Dermis blood vessel endothelial cell (primary cell): ENCODE data around the gene SMAD3. TPM values are rescaled to one million over a fixed set of nuclear protein-coding genes. Genes with fewer than 3 reads are reported as not detected.
"Not testable (repeated sequence)": the region's sequence is repeated elsewhere in the genome, so short reads cannot be mapped to it uniquely, and the experiment has no call there.

Experiments used
- DNase-seq: peaks from one replicate; pipeline ENCODE4 v3.0.0; 2010
- total RNA-seq: library from RNA; depleted of rRNA; stranded (reverse); fragments of >200 nt; gene quantifications from 2 replicates; pipeline ENCODE4 v1.2.3, GENCODE V29; 2014

Gene SMAD3
- total RNA-seq, 1 donor from 2014 or later: 16.5 TPM

DNA sequence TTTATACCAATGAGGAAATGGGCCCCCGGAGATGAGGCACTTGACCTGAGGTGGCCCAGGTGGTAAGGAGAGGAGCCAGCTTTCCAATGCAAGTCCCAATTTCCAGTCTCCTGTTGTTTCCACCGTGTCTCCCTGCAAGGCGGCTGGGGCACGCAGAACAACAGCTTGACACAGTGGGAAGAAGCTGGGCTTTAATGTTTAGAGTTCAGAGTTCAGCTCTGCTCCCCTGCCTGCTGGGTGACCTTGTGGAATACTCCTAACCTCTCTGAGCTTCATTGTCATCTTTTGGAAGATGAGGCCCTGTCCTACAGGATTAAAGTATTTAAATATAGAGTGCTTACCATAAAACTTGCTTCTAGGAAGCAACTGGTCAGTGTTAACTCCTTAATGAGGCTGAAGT is 80.3 kb downstream of the SMAD3 start:
- no peak for DNase-seq

DNA sequence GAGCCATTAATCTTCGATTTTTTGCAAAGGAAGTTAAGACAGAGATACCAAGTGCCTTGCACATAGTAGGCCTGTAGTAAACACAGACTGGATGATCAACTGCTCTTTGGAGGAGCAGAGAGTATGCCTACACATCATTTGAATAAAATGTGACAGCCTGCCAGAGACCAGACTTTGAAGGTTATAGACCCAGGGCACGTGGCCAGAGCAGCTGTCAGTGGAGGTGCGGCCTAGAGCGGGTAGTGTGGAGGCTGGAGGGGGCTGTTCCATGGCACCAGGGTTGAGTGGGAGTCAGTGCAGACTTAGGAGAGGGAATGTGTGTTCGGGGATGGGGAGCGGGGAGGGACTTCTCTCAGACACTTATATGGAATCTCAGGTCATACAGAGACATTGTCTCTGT is 80.8 kb downstream of the SMAD3 start:
- peak; percentile 81 for DNase-seq

DNA sequence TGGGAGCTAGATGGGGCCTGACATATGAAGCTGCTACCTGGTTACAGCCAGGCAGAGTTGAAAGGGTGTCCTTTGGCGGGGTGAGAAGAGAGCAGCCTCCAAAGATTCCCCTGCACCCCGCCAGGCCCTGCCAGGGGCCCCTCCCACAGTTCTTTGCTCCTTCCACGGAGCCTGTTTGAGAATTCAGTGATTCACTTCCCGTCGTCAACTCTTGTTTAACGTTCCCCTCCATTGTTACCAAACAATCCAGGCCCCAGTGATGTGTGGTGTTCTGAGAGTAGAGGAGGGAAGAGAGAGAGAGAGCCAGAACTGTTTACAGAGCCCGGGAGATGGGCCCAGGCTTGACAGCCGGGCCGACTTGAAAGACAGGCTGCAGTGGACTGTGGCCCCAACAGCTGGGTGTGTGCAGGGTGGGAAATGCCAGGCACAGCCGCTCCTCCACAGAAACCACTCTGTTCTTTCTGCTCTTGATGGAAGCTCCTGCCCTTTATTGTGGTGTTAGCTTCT is 81.5 kb downstream of the SMAD3 start:
- DNase-seq: peak; percentile 96

DNA sequence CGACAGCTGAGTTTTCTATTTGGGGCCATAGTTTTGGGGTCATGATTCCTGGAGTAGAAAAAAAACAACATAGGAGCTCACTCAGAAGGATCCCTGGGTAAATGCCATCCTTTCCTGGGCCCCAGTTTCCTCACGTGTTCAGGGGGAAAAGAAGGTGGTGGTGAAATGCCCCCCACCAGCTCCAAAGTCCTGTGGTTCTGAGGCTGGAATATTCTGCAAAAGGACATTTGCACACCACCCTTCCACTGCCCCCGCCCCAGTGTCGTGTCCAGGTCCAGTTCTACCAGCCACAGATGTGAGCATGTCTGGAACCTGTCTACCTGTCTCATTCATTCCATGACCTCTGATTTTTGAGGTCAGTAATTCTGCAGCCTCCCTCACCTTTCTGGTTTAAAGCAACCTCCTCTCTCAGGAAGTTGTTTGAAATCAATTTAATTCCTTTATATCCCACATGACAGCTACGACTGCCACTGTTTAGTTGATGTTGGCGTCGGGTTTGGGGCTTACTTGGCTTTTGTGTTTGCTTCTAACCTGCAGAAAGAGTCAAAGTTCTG is 82.1 kb downstream of the SMAD3 start:
- DNase-seq: no peak

DNA sequence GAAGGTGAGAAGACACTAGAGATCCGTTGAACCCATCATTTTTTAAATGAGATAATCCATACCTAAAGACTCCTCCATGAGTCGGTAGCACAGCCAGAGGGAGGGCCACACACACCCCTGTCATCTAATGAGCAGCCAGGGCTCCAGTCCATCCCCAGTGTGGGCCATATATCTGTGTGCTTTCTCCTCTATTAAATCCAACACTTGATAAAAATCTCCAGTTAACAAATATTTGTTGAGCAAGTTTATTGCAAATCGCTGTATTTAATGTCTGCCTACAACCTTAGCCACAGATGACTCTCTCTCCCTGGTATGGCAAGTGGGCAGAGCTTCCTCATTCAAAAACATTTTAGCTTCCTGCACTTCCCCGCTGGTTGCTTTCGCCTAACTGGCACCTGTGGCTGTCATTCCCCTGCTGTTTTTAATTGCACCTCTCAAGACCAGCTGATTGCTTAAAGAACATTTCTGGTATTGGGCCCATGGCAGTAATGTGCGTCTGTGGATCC is 82.8 kb downstream of the SMAD3 start:
- DNase-seq: peak; percentile 71

DNA sequence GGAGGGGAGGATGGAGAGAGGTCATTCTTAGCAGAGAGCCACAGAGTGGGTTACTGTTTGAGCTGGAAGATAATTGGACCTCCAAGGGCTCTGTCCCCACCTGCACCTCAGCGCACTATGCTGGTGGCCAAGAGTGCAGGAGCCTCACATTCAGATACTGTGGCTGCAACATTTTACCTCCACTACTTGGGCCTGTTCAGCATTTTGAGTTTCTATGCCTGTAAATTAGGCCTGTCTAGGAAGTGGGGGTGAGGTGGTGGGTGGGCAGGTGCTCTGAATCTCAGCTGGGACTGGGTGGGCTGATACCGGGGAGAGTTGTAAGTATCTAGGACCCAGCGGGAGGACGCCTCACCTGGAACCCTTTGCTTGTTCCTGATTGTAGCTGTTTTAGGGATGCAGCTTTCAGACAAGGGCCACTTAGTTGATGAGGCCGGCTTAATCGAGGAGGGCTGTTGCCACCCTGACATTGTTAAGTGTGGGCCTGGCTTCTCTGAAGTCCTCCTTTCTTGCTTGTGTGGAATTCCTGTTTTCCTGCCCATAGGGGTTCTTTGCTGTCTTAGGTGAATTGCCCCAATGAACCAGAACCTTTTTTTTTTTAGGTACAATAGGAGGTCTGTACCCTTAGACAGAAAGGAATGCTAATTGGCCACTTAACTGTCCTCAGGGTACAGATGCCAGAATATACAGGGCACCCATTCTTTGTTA is 83.8 kb downstream of the SMAD3 start:
- DNase-seq: no peak

DNA sequence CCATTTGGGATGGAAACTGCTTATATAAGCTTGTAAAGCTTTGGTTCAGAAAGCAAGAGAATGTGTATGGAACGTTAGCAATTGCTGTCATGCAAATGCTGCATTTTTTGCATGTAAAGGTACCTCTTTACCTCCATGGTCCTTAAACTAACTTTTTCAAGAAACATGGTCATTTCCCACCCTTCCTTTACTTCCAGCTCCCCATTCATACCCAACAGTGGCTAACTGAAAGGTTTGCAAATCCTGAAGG is 84.3 kb downstream of the SMAD3 start:
- no peak for DNase-seq

DNA sequence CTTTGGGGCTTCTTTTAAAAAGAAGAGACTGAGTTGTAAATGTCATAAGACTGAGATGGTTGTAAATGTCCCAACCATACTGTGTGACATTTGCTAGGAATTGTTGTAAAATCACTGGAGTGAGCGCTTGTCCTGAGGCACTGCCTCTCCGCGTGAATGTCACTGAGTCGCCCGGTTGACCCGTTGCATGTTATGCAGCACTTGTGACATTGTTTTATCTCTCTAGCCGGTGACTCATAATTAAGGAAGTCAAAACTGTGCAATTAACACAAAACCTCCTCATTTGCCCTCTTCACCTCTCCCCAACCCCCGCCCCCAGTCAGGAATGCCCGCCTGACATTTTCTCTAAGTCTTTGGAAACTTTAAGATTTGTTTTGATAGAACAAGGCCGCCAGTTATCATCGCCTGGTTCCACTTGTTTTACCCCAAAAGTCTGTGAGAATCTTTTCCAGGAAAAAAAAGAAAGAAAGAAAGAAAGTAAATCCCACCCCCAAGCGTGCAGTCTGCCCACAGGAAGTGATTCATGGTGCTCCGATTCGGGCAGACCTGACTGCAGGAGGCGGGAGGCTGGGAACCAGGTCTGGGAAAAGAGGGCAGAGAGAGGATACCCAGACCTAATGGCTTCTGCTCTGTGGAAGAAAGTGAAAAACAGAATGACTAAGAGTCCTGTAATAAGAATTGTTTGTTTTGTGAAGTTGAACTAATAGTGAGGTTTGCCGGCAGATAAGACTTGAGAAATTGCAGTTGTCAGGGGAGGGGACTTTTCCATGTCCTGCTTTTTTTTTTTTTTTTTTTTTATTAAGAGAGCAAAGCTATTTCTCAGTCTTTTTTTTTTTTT is 84.8 kb downstream of the SMAD3 start:
- peak; percentile 98 for DNase-seq

DNA sequence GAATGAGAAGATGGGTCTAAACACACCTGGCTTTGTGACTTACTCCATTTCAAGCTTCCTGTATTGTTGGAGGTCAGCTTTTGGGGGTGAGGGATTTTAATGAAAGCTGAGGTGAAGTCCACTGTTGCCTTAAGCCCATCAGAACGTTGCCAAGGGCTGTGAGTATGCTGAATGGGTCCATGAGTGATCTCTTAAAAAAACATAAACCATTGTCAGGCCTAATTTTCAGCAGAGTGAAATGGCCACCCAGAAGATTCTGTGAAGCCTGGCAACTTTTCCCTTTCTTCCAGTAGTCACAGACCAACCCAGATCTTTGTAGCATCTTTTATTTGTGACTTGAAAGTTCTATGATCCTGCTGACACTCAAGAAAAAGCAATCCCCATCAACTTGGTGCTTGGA is 87.0 kb downstream of the SMAD3 start:
- no peak for DNase-seq

DNA sequence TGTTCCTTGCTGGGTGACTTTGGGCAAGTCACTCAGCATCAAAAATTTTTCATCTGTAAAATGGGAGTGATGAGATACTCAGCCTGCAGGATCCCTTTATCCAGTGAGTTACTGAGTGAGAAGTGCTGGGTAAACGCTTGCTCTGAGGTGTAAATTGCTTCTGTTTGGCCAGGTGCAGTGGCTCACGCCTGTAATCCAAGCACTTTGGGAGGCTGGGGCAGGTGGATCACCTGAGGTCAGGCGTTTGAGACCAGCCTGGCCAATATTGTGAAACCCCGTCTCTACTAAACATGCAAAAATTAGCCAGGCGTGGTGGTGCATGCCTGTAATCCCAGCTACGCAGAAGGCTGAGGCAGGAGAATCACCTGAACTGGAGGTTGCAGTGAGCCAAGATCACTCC is 87.6 kb downstream of the SMAD3 start:
- DNase-seq: not testable (repeated sequence)

DNA sequence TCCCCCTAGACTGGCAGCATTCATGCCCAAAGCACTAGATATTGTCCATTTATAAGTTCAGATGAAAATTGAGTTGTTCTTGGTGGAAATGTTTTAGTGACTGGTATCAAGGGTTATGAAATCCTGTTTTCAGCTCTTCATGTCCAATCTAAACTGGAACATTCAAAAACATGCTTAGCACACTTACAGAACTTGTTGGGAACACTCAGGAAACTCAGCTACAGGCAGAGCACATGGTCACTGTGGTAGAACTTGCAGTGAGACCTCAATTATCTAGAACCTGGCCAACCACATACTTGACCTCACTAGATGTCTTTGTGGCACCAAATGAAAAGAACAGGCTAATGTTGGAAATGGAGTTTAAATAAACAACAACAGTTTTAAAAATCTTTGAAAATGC is 88.8 kb downstream of the SMAD3 start:
- no peak for DNase-seq

DNA sequence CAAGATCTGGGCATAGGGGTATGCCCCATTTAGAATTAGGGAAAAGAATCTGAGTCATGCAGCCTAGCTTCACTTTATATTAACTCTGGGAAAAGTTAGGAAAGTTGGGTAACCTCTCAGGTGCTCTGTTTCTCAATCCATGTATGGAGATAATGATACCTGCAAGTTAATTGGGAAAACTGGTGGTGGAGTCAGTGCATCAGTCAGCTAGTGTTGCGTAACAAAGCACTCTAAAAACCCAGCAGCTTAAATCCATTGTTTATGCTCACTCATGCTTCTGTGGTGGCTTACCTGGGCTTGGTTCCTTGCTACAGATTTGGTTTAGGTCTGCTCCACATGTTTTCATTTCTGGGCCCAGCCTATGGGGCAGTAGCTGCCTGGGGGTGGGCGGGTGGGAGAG is 91.0 kb downstream of the SMAD3 start:
- DNase-seq: no peak

DNA sequence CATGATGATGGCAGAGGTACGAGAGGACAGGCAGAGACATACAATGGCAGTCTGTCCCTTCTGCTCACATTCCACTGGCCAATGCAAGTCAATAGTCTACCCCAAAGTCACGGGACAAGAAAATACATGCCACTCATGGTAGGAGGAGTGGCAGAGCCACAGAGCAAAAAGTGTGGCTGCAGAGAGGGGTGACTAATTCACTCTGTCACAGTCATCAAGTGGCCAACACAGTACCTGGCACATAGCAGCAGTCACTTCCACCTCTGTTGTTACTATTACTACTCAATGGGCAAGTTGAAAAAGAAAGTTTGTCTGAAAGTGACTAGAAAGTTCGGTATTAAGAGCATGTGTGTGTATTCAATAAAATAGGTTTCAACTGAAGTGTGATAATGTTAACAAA is 91.4 kb downstream of the SMAD3 start:
- DNase-seq: no peak

DNA sequence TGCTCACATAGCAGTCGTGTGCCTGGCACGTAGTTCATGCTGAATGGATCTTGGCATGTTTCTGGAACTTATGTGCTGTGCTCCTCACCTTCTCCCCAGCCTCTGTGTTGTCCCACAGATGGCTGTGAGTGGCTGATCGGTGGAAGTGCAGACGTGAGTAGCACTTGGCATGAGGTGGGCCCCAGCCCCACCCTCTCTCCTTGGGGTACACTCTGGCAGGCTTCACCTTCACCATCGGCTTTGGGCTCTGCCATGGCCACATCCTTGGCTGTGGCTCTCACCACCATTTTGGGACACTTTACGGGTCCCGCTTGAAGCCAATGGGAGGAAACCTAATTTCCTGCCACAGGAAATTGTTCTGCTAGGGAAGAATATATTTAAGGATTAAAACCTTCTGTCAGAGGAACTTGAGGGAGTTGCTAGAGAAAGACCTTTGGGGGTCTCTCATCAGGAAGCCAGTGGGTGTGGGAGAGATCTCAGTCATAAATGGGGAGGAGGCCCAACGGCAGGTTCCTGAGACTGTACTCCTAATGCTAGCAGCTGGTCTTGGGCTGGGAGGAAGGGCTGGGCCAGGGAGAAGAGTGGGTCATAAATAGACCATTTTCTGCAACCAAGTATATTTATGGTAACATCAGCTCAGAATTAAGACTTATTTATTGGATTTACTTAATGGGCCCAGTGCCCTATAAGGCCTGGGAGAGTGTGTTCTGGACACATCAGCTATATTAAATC is 92.3 kb downstream of the SMAD3 start:
- no peak for DNase-seq

DNA sequence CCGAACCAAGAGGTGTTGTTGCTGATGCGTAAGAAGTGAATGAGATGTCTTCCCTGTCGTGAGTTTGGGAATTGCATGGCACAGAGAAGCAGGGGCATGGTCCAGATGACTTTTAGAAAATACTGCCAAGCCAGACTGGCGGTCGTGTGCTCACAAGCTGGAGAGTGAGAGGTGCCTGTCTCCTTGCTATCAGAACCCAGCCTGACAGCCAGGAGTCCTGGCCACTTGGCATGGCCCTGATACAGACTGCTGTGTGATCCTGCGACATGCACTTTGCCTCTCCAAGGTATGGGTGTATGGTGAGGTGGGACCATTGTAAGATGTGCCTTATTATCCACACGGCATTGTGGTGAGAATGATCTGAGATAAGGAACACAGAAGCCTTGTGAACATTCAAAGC is 93.0 kb downstream of the SMAD3 start:
- DNase-seq: no peak

DNA sequence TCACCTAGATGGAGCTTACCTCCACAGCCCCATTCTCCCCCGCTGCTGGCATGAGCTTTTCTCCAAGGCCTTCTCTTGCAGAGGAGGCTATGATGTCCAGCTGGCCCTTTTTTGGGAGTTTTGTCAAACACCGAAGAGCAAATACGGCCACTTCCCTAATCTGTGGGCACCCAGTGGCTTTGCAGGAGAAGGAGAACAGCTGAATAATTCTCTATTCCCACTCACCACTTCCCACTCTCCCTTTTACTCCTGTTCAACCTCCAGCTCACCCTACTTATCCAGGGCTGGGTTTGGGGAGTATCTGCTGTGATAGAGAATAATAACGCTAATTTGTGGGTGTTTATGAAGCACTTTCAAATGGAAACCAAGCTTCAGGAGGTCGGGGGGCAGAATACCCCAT is 96.0 kb downstream of the SMAD3 start:
- no peak for DNase-seq

DNA sequence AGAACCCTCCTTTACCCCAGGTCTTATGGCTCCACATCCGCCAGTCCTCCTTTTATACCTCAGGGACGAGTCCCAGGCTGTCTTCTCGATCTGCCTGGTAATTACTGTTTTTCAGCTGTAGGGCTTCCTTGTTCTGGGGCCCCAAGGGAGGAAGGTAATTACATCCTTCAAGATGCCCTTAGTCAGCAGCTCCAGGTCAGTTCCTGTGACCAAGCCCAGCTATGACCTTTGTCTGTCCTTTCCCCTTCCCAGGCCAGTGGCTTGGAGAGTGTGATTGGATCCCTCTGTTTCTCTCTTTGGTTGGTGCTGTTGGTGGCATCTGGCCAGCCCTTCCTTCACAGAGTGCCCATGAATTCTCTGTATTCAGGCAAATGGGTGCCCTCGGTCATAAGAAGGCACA is 96.5 kb downstream of the SMAD3 start:
- DNase-seq: no peak

DNA sequence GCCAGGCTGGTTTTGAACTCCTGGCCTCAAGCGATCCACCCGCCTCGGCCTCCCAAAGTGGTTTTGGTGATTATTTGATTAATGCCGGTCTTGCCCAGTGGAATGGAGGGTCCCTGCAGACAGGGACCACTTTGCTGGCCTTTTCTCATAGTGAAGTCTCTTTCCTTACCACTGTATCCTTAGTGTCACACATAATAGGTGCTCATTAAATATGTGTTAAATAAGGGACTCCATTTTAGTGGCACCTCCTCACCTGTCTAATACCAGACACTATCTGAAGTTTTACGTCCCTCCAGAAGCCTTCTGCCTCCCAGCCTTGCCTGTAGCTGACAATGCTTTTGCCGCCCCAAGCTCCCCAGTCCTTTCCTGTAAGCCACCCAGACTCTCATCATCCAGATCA is 97.8 kb downstream of the SMAD3 start:
- DNase-seq: no peak

DNA sequence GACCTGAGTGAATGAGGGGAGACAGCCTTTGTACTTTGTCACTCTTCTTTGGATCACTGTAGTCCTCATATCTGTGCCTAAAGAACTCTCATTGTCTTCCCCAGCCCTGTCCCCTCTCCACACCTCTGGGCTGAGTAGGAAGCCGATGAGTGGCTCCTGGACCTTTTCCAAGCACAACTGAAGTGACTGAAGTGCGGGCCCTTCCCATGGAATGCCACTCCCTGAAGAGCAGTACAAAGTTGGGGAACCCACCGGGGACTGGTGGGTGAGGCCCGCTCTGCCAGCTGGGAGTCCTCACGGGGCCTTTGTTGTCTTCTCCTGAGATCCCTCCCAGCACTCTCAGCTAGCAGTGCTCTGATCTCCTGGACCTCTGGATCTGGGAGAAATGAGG is 99.0 kb downstream of the SMAD3 start:
- DNase-seq: peak; percentile 60

DNA sequence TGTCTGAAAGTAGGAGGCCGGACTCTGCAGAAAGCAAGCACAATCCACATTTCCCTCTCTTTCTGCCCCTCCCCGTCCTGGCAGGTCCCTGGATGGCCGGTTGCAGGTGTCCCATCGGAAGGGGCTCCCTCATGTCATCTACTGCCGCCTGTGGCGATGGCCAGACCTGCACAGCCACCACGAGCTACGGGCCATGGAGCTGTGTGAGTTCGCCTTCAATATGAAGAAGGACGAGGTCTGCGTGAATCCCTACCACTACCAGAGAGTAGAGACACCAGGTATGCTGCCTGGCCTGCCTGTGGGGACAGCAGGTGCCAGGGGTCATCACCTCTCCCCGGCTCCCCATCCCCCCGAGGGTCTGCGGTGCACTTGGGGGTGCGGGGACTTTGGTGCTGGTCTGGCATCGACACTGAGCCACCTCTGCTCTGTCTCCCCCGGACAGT is 99.4 kb downstream of the SMAD3 start:
- DNase-seq: no peak

DNA sequence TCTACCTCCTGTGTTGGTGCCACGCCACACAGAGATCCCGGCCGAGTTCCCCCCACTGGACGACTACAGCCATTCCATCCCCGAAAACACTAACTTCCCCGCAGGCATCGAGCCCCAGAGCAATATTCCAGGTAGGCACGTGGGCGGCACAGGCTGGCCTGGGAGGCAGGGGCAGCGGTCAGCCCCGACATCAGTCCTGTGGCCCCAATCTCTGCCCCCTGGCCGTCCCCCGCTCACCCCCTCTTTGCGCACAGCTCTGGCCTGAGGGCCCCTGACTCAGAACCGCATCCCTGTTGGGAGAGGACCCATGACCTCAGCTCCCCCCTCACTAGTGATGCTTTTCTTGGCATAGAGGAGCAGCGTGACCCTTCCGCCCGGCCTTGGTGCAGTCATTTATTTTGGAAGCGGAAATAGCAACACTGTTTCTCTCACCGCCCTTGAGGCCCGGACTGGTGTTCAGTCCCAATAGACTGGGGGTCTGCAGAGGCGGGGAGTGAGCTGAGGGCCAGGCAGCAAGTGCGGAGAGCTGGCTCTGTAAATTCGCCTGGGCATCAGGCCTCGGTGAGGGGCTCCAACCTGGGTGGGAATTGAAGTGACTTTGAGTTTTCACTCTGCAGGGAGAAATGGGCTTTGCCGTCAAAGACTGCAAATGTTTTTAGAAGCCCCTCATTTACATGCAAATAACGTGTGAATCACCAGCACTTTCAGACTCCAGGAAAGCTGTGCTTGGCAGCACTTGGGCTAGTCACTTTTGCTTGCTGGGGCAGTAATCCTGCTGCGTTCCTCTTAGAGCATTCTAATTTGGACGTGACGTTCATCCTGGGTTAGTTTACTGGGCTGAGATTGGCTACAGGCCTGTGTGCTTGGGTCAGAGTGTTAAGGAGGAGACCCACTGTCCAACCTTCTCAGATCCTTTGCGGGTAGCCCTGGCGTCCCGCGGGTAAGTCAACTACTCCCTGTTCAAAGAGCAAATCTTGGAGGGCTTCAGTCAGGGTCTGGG is 100.2 kb downstream of the SMAD3 start:
- peak; percentile 83 for DNase-seq
